Panc1 (cell line): ENCODE measurements around the gene SLC30A7. TPM values are rescaled to one million over a fixed set of nuclear protein-coding genes. Genes with fewer than 3 reads are reported as not detected.

Experiments used
- ATAC-seq: fragments of 200-7000 bp; cut with Tn5 transposase; 2 replicates; pipeline ENCODE4 v1.9.1; 2020; ENCODE audit warnings: mild to moderate bottlenecking, moderate library complexity
- BruUV-seq: library from RNA; stranded (reverse); fragments of 400-500 nt; replicated peaks from 2 replicates; lab custom pipeline; 2021; lab: Mats Ljungman, UMichigan
- CTCF ChIA-PET: fragments of 300-600 bp; sonication (Branson Sonifier 250); formaldehyde crosslinking; loops from one replicate; lab custom pipeline; 2022; ENCODE audit warnings: antibody characterized with exemption; lab: Charles Lee
- POLR2A ChIA-PET: fragments of 300-600 bp; sonication (Branson Sonifier 250); formaldehyde crosslinking; loops from one replicate; lab custom pipeline; 2022; ENCODE audit warnings: antibody characterized with exemption; lab: Charles Lee
- DNase-seq: peaks from one replicate; pipeline ENCODE4 v3.0.0-alpha.2; 2010; ENCODE audit warnings: low read depth, low spot score
- H3K27ac ChIP-seq: 2 replicates; pipeline ENCODE4 v1.5.1; 2011; ENCODE audit warnings: mild to moderate bottlenecking, low read length, inconsistent platforms
- H3K27me3 ChIP-seq: fragments of 200-500 bp; sonication (Bioruptor generic); 2 replicates; pipeline ENCODE4 v1.6.0; 2014; ENCODE audit warnings: low read length, inconsistent platforms; ENCODE audit not compliant: control insufficient read depth, insufficient read depth
- H3K36me3 ChIP-seq: fragments of 200-500 bp; sonication (Bioruptor generic); 2 replicates; pipeline ENCODE4 v1.5.1; 2014; ENCODE audit warnings: inconsistent platforms, mild to moderate bottlenecking, low read length, moderate library complexity; ENCODE audit not compliant: control insufficient read depth, insufficient read depth
- H3K4me1 ChIP-seq: 2 replicates; pipeline ENCODE4 v1.5.1; 2011; ENCODE audit warnings: inconsistent platforms, mild to moderate bottlenecking, low read length, moderate library complexity; ENCODE audit not compliant: control insufficient read depth, insufficient read depth
- H3K4me3 ChIP-seq, 2 experiments: 2 replicates each; pipeline ENCODE4 v1.5.1; 2011 to 2012; ENCODE audit warnings: low read depth in 2 of 2, low read length in 2 of 2, mild to moderate bottlenecking in 2 of 2, inconsistent platforms in 1 of 2, moderate library complexity in 1 of 2
- H3K9me3 ChIP-seq: fragments of 200-500 bp; sonication (Bioruptor generic); 2 replicates; pipeline ENCODE4 v1.5.1; 2014; ENCODE audit warnings: low read depth, mild to moderate bottlenecking, inconsistent platforms, low read length, moderate library complexity; ENCODE audit not compliant: control insufficient read depth, insufficient read depth
- CTCF ChIP-seq: fragments of 450-650 bp; IDR thresholded peaks from 2 replicates; pipeline ENCODE4 v1.5.1; 2017; ENCODE audit warnings: mild to moderate bottlenecking
- POLR2AphosphoS5 ChIP-seq: IDR thresholded peaks from 2 replicates; pipeline ENCODE4 v1.6.1; 2012; ENCODE audit warnings: mild to moderate bottlenecking, low read depth, low read length, moderate library complexity
- REST ChIP-seq, 2 experiments: IDR thresholded peaks; 2 replicates each; pipeline ENCODE4 v1.6.1; 2011 to 2012; ENCODE audit warnings: low read depth in 2 of 2, control low read depth in 1 of 2, low read length in 1 of 2, mild to moderate bottlenecking in 1 of 2, moderate library complexity in 1 of 2; ENCODE audit not compliant: insufficient read depth in 1 of 2
- SIN3A ChIP-seq: IDR thresholded peaks from 2 replicates; pipeline ENCODE4 v1.6.1; 2012; ENCODE audit warnings: low read depth, mild to moderate bottlenecking, low read length, moderate library complexity, borderline replicate concordance; ENCODE audit not compliant: insufficient read depth
- TCF7L2 ChIP-seq: IDR thresholded peaks from 2 replicates; pipeline ENCODE4 v1.6.1; 2011; ENCODE audit warnings: mild to moderate bottlenecking, low read depth, low read length, inconsistent platforms
- in situ Hi-C: cut with HindIII; loops from 2 replicates; pipeline ENCODE4 v1.10.0; 2016; ENCODE audit warnings: low sequenced_read_pairs, low pct_unique_long_range_greater_than_20kb
- intact Hi-C: fragments of 100-400 bp; cut with micrococcal nuclease; formaldehyde crosslinking; loops from one replicate; pipeline ENCODE4 v1.10.0; 2022; ENCODE audit not compliant: unreplicated experiment
- total RNA-seq: library from RNA; stranded (reverse); gene quantifications from one replicate; pipeline ENCODE4 v1.2.1, GENCODE V29; 2021; ENCODE audit not compliant: unreplicated experiment

SLC30A7 gene
- total RNA-seq, 1 experiment from 2014 or later: 18.5 TPM

- no peaks in the 10 kb centered on the region for H3K27me3 ChIP-seq
- no peak overlapping the region for H3K4me3 ChIP-seq
- H3K36me3 ChIP-seq: peaks cover 8% of the 10 kb centered on the region; the same call in 1 of the 2 replicates
- no peak overlapping the region for H3K27ac ChIP-seq
- no TSS peak for BruUV-seq
- ATAC-seq (no peak), DNase-seq (no peak)
- ChIA-PET POLR2A (no interaction called here), CTCF (no interaction called here)
- H3K4me1 ChIP-seq: no peaks in the 10 kb centered on the region
- intact Hi-C loops (no loop called here), in situ Hi-C loops (no loop called here)
- TF ChIP-seq REST (IDR thresholded peaks at IDR 0.05; ENCODE audit: insufficient read depth in 1 of 2, low read depth in 2 of 2, low read length in 1 of 2): no peak
- no peak for TF ChIP-seq POLR2AphosphoS5
- no peak for TF ChIP-seq SIN3A
- TF ChIP-seq CTCF: no peak
- TF ChIP-seq TCF7L2: no peak
- no peaks in the 10 kb centered on the region for H3K9me3 ChIP-seq
Observed at GRCh38 chr1:100903777-100904176, 7.9 kb downstream of the SLC30A7 start.

- Histone ChIP-seq H3K4me3 (no peak overlapping the region), H3K27me3 (no peaks in the 10 kb centered on the region), H3K36me3 (peaks cover 6% of the 10 kb centered on the region; the same call in 1 of the 2 replicates), H3K27ac (no peak overlapping the region), H3K9me3 (no peaks in the 10 kb centered on the region), H3K4me1 (no peaks in the 10 kb centered on the region)
- in situ Hi-C loops: no loop called here
- TF ChIP-seq REST (IDR thresholded peaks at IDR 0.05; ENCODE audit: insufficient read depth in 1 of 2, low read depth in 2 of 2, low read length in 1 of 2) (no peak), SIN3A (no peak), CTCF (no peak), TCF7L2 (no peak), POLR2AphosphoS5 (no peak)
- no TSS peak for BruUV-seq
- intact Hi-C loops: no loop called here
- ATAC-seq (no peak), DNase-seq (no peak)
- CTCF ChIA-PET: no interaction called here
- POLR2A ChIA-PET: no interaction called here
Observed at GRCh38 chr1:100904528-100904927, 8.6 kb downstream of the SLC30A7 start.
